Neural cell (in vitro differentiated cells): ENCODE results near the gene MXRA5.

ENCODE experiments used
- EZH2 ChIP-seq: fragments of 200-600, 300-800 bp; shearing (Covaris generic), sonication (generic); IDR thresholded peaks from 2 replicates; pipeline ENCODE4 v1.6.1; 2014; ENCODE audit warnings: antibody characterized with exemption, low read length, borderline replicate concordance, mild to moderate bottlenecking; ENCODE audit not compliant: insufficient read depth, poor library complexity, severe bottlenecking
- MXI1 ChIP-seq: fragments of 450-650 bp; conservative IDR thresholded peaks from 2 replicates; pipeline ENCODE4 v1.6.1; 2014; ENCODE audit warnings: antibody characterized with exemption, mild to moderate bottlenecking; ENCODE audit not compliant: poor library complexity, severe bottlenecking
- POLR2AphosphoS5 ChIP-seq: IDR thresholded peaks from 2 replicates; pipeline ENCODE4 v1.6.1; 2012
- TF ChIP-seq, protein P1 (sequence below): fragments of 450-650 bp; IDR thresholded peaks from 2 replicates; pipeline ENCODE4 v1.5.1; 2014; ENCODE audit warnings: antibody characterized with exemption, mild to moderate bottlenecking, moderate library complexity; ENCODE audit not compliant: poor library complexity, severe bottlenecking

- TF ChIP-seq EZH2 (no peak), MXI1 (no peak), POLR2AphosphoS5 (no peak)
- TF ChIP-seq, protein P1, sequence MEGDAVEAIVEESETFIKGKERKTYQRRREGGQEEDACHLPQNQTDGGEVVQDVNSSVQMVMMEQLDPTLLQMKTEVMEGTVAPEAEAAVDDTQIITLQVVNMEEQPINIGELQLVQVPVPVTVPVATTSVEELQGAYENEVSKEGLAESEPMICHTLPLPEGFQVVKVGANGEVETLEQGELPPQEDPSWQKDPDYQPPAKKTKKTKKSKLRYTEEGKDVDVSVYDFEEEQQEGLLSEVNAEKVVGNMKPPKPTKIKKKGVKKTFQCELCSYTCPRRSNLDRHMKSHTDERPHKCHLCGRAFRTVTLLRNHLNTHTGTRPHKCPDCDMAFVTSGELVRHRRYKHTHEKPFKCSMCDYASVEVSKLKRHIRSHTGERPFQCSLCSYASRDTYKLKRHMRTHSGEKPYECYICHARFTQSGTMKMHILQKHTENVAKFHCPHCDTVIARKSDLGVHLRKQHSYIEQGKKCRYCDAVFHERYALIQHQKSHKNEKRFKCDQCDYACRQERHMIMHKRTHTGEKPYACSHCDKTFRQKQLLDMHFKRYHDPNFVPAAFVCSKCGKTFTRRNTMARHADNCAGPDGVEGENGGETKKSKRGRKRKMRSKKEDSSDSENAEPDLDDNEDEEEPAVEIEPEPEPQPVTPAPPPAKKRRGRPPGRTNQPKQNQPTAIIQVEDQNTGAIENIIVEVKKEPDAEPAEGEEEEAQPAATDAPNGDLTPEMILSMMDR, result no peak
These were observed 82.7 kb downstream of the MXRA5 start for GRCh38 chrX:3263681-3264126.
